Stimulated activated CD4-positive, alpha-beta T cell treated with anti-CD3 and anti-CD28 coated beads, Interleukin-4, amount 100 ng/mL, for 24 hours (primary cell): ENCODE data around the gene MS4A6A.

Source experiments
- DNase-seq: peaks from one replicate; pipeline ENCODE4 v3.0.0-alpha.2; 2020

MS4A6A gene

DNA sequence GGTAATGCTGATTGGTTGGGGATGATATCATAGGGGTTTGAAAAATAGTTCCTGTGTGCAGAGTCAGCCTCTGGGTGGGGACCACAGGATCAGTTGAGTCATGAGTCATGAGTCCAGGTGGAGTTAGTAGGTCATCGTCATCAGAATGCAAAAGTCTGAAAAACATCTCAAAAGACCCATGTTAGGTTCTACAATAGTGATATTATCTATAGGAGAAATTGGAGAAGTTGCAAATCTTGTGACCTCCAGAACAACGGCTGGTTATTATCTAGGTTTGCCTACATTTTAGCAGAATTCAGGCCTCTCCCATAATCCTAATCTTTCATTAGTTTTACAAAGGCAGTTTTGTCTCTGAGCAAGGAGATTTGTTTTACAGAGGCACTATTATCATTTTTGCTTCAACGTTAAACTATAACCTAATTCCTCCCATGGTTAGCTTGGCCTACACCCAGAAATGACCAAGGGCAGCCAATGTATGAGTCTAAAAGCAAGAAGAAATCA, 55.5 kb downstream of the MS4A6A start:
- no peak for DNase-seq

DNA sequence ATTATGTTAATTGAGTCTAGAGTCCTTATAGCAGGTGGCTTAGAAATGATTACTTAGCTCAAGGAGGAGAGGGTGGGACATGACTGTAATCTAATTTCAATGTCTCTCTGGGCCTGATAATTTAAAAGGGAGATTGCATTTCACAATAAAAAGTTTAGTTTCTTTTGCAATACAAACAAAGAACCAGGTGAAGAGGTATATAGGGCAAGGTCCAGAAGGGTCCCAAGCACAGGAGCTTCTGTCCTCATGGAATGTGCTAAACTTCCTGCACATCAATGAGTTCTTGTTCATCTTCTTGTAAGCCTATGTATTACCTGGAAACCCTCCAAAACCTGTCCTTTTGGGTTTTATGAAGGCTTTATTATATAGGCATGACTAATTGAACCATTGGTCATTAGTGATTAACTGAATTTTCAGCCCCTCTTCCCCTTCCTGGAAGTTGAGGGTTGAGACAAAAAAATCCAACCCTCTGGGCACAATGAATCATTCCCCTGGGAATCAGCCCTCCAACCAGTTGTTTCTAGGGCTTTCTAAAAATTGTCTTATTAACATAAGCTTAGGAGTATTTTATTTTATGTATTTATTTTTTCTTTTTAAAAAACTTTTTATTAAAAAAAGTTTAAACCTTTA, 56.8 kb downstream of the MS4A6A start:
- no peak for DNase-seq

DNA sequence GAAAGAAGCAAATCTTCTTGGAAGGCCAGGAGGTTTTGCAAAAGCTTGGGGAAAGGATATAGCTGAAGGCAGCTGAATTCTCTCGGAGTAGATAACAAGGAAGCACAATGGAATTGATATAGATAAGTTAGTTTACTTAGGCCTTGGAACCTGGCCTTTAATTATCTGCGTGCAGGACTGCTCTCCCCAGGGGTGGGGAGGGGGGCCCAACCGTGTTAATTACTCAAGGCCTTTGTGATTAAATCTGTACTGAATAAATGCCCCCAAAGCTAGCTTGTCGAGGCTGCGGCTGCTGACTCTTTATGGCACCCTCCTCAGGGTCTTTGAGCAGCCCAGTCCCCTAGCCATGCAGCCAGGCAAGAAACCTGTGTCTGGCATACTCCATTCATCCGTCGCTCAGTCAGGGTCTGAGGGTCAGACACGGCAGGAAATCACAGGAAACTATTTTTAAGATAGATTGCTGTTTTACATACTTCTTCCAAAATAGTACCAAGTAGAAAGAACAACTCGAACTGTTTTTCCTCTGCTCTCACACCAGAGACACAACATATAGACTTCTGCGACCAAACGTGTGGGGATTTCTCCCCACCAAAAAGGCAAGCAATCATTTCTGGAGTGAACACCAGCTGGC, 58.0 kb downstream of the MS4A6A start:
- no peak for DNase-seq
